SU-DHL-6 (cell line): ENCODE measurements around the gene PALLD.

Experiments used
- EZH2phosphoT487 ChIP-seq: fragments of 200-600 bp; sonication (generic), shearing (Covaris generic); conservative IDR thresholded peaks from 2 replicates; pipeline ENCODE4 v1.6.1; 2018; ENCODE audit warnings: mild to moderate bottlenecking, antibody characterized with exemption, low read length, moderate library complexity, mixed read lengths
- TF ChIP-seq, protein P1 (sequence below): fragments of 200-600 bp; sonication (generic); IDR thresholded peaks from one replicate; pipeline ENCODE4 v1.5.1; 2017; ENCODE audit warnings: antibody characterized with exemption, mild to moderate bottlenecking, low read length, moderate library complexity; ENCODE audit not compliant: insufficient read depth, poor library complexity, severe bottlenecking

DNA sequence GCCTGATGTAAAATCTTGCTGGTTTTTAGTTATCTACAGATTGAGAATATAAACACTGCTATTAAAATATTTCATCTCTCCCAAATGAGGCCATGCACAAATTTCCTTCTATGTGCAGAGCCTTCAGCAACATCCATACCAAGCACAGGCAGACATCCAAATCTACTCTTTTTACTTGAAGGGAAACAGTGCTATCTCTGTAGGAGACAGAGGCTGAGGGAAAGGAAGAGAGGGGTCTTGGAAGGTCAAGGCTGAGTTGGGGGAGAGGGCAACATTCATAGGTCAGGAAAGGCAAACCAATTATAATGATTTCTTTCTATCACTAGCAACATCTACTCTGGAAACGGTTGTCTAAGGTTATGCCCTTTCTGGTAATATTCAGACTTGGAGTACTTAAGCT, 273.0 kb downstream of the PALLD start:
- TF ChIP-seq, protein P1, sequence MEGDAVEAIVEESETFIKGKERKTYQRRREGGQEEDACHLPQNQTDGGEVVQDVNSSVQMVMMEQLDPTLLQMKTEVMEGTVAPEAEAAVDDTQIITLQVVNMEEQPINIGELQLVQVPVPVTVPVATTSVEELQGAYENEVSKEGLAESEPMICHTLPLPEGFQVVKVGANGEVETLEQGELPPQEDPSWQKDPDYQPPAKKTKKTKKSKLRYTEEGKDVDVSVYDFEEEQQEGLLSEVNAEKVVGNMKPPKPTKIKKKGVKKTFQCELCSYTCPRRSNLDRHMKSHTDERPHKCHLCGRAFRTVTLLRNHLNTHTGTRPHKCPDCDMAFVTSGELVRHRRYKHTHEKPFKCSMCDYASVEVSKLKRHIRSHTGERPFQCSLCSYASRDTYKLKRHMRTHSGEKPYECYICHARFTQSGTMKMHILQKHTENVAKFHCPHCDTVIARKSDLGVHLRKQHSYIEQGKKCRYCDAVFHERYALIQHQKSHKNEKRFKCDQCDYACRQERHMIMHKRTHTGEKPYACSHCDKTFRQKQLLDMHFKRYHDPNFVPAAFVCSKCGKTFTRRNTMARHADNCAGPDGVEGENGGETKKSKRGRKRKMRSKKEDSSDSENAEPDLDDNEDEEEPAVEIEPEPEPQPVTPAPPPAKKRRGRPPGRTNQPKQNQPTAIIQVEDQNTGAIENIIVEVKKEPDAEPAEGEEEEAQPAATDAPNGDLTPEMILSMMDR, result no peak
- no peak for TF ChIP-seq EZH2phosphoT487
